ENCODE measurements around the gene RMI1. TPM values are rescaled to one million over a fixed set of nuclear protein-coding genes. Genes with fewer than 3 reads are reported as not detected.

The RMI1 gene
- total RNA-seq, 1 donor from 2014 or later, result 6.3 TPM

GRCh38 chr9:83992407-83992806 lies 11.8 kb downstream of the RMI1 start:
- H3K4me1 ChIP-seq (ENCODE audit: insufficient read depth, low read length), result no peaks in the 10 kb centered on the region
- H3K4me1 Mint-ChIP-seq (ENCODE audit: low read depth, unreplicated experiment), result peaks cover 4% of the 10 kb centered on the region
- peaks cover 16% of the 10 kb centered on the region for H3K79me2 ChIP-seq (ENCODE audit: insufficient read depth, low read length)
- H3K4me3 Mint-ChIP-seq (ENCODE audit: unreplicated experiment), result no peak overlapping the region
- no peak overlapping the region for H3K27ac Mint-ChIP-seq (ENCODE audit: unreplicated experiment)
- no peaks in the 10 kb centered on the region for H3K9me3 ChIP-seq (ENCODE audit: insufficient read depth, low read depth, low read length)
- no peaks in the 10 kb centered on the region for H3K36me3 ChIP-seq (ENCODE audit: insufficient read depth, low read length)
- no peak overlapping the region for H3K27ac ChIP-seq (ENCODE audit: low read depth, low read length)
- H3K9ac ChIP-seq (ENCODE audit: low read length), result no peak overlapping the region
- no peak overlapping the region for H3K4me3 ChIP-seq (ENCODE audit: insufficient read depth, low read depth, low read length)
- no peaks in the 10 kb centered on the region for H4K20me1 ChIP-seq (ENCODE audit: insufficient read depth, low read length)
- no peaks in the 10 kb centered on the region for H3K9me3 Mint-ChIP-seq (ENCODE audit: unreplicated experiment)
- H3K27me3 ChIP-seq (ENCODE audit: insufficient read depth, low read length), result no peaks in the 10 kb centered on the region
- no peak for DNase-seq (ENCODE audit: low read depth)
- no peak for TF ChIP-seq CTCF (IDR thresholded peaks at IDR 0.05; ENCODE audit: insufficient read depth, low read depth, low read length)
- TF ChIP-seq EZH2 (IDR thresholded peaks at IDR 0.05; ENCODE audit: insufficient read depth, low read length), result no peak
- H2AFZ ChIP-seq (ENCODE audit: low read depth, low read length), result no peak overlapping the region
- no peak overlapping the region for H3K4me2 ChIP-seq (ENCODE audit: low read length)
- H3K36me3 Mint-ChIP-seq (ENCODE audit: low read depth, unreplicated experiment), result no peaks in the 10 kb centered on the region
- no peak for FAIRE-seq
- H3K27me3 Mint-ChIP-seq (ENCODE audit: low read depth, unreplicated experiment), result no peaks in the 10 kb centered on the region

GRCh38 chr9:83992901-83993300 lies 12.3 kb downstream of the RMI1 start:
- H3K4me1 Mint-ChIP-seq (ENCODE audit: low read depth, unreplicated experiment), result peaks cover 4% of the 10 kb centered on the region
- H3K4me2 ChIP-seq (ENCODE audit: low read length), result no peak overlapping the region
- no peak for FAIRE-seq
- H3K9ac ChIP-seq (ENCODE audit: low read length), result no peak overlapping the region
- no peaks in the 10 kb centered on the region for H3K36me3 Mint-ChIP-seq (ENCODE audit: low read depth, unreplicated experiment)
- no peak overlapping the region for H2AFZ ChIP-seq (ENCODE audit: low read depth, low read length)
- peaks cover 14% of the 10 kb centered on the region for H3K79me2 ChIP-seq (ENCODE audit: insufficient read depth, low read length)
- no peak overlapping the region for H3K4me3 Mint-ChIP-seq (ENCODE audit: unreplicated experiment)
- no peaks in the 10 kb centered on the region for H3K9me3 ChIP-seq (ENCODE audit: insufficient read depth, low read depth, low read length)
- H3K27ac ChIP-seq (ENCODE audit: low read depth, low read length), result no peak overlapping the region
- H3K4me1 ChIP-seq (ENCODE audit: insufficient read depth, low read length), result no peaks in the 10 kb centered on the region
- no peaks in the 10 kb centered on the region for H3K9me3 Mint-ChIP-seq (ENCODE audit: unreplicated experiment)
- no peak overlapping the region for H3K4me3 ChIP-seq (ENCODE audit: insufficient read depth, low read depth, low read length)
- H3K27ac Mint-ChIP-seq (ENCODE audit: unreplicated experiment), result no peak overlapping the region
- no peak for DNase-seq (ENCODE audit: low read depth)
- no peaks in the 10 kb centered on the region for H3K27me3 ChIP-seq (ENCODE audit: insufficient read depth, low read length)
- H3K36me3 ChIP-seq (ENCODE audit: insufficient read depth, low read length), result no peaks in the 10 kb centered on the region
- no peak for TF ChIP-seq EZH2 (IDR thresholded peaks at IDR 0.05; ENCODE audit: insufficient read depth, low read length)
- no peak for TF ChIP-seq CTCF (IDR thresholded peaks at IDR 0.05; ENCODE audit: insufficient read depth, low read depth, low read length)
- no peaks in the 10 kb centered on the region for H3K27me3 Mint-ChIP-seq (ENCODE audit: low read depth, unreplicated experiment)
- H4K20me1 ChIP-seq (ENCODE audit: insufficient read depth, low read length), result no peaks in the 10 kb centered on the region

- H3K9ac ChIP-seq (ENCODE audit: low read length), result no peak overlapping the region
- FAIRE-seq, result no peak
- no peak overlapping the region for H3K27ac Mint-ChIP-seq (ENCODE audit: unreplicated experiment)
- H4K20me1 ChIP-seq (ENCODE audit: insufficient read depth, low read length), result no peaks in the 10 kb centered on the region
- H3K4me1 Mint-ChIP-seq (ENCODE audit: low read depth, unreplicated experiment), result peaks cover 6% of the 10 kb centered on the region
- H2AFZ ChIP-seq (ENCODE audit: low read depth, low read length), result no peak overlapping the region
- no peak overlapping the region for H3K4me3 ChIP-seq (ENCODE audit: insufficient read depth, low read depth, low read length)
- no peaks in the 10 kb centered on the region for H3K9me3 Mint-ChIP-seq (ENCODE audit: unreplicated experiment)
- no peaks in the 10 kb centered on the region for H3K36me3 ChIP-seq (ENCODE audit: insufficient read depth, low read length)
- H3K27ac ChIP-seq (ENCODE audit: low read depth, low read length), result no peak overlapping the region
- no peaks in the 10 kb centered on the region for H3K36me3 Mint-ChIP-seq (ENCODE audit: low read depth, unreplicated experiment)
- H3K27me3 Mint-ChIP-seq (ENCODE audit: low read depth, unreplicated experiment), result no peaks in the 10 kb centered on the region
- no peak overlapping the region for H3K4me3 Mint-ChIP-seq (ENCODE audit: unreplicated experiment)
- H3K9me3 ChIP-seq (ENCODE audit: insufficient read depth, low read depth, low read length), result no peaks in the 10 kb centered on the region
- no peaks in the 10 kb centered on the region for H3K27me3 ChIP-seq (ENCODE audit: insufficient read depth, low read length)
- H3K79me2 ChIP-seq (ENCODE audit: insufficient read depth, low read length), result peaks cover 4% of the 10 kb centered on the region
- H3K4me2 ChIP-seq (ENCODE audit: low read length), result no peak overlapping the region
- no peak for DNase-seq (ENCODE audit: low read depth)
- no peak for TF ChIP-seq CTCF (IDR thresholded peaks at IDR 0.05; ENCODE audit: insufficient read depth, low read depth, low read length)
- TF ChIP-seq EZH2 (IDR thresholded peaks at IDR 0.05; ENCODE audit: insufficient read depth, low read length), result no peak
- H3K4me1 ChIP-seq (ENCODE audit: insufficient read depth, low read length), result no peaks in the 10 kb centered on the region
Observed at GRCh38 chr9:83996126-83996525, 15.5 kb downstream of the RMI1 start.

Measured in astrocyte (in vitro differentiated cells and primary cell).